HG02840 (cell line): ENCODE results near the gene GAREM1.
"Not testable (repeated sequence)": the region's sequence is repeated elsewhere in the genome, so short reads cannot be mapped to it uniquely, and the experiment has no call there.

ENCODE experiments used
- ATAC-seq: cut with Tn5 transposase; IDR thresholded peaks from one replicate; pipeline ENCODE4 v1.9.1; 2021; ENCODE audit warnings: mild to moderate bottlenecking, moderate library complexity, moderate number of reproducible peaks; ENCODE audit not compliant: unreplicated experiment, low FRiP score

The GAREM1 gene

GRCh38 chr18:32373505-32373904 lies 97.2 kb downstream of the GAREM1 start:
- no peak for ATAC-seq

GRCh38 chr18:32372381-32373061 lies 98.2 kb downstream of the GAREM1 start:
- ATAC-seq: no peak

GRCh38 chr18:32372047-32372380 lies 98.7 kb downstream of the GAREM1 start:
- no peak for ATAC-seq

- no peak for ATAC-seq
Measured at GRCh38 chr18:32371384-32371783, 99.3 kb downstream of the GAREM1 start.

- no peak for ATAC-seq
Measured at GRCh38 chr18:32368991-32369390, 101.7 kb downstream of the GAREM1 start.

GRCh38 chr18:32368170-32368569 lies 102.5 kb downstream of the GAREM1 start:
- ATAC-seq: no peak

- no peak for ATAC-seq
Measured at GRCh38 chr18:32366586-32367538, 103.8 kb downstream of the GAREM1 start.

- no peak for ATAC-seq
Measured at GRCh38 chr18:32362484-32362883, 108.2 kb downstream of the GAREM1 start.

- ATAC-seq: no peak
Measured at GRCh38 chr18:32360682-32361345, 109.9 kb downstream of the GAREM1 start.

- ATAC-seq: no peak
Measured at GRCh38 chr18:32358529-32358928, 112.2 kb downstream of the GAREM1 start.

- ATAC-seq: no peak
Measured at GRCh38 chr18:32358075-32358474, 112.6 kb downstream of the GAREM1 start.

- ATAC-seq: no peak
Measured at GRCh38 chr18:32355896-32356295, 114.8 kb downstream of the GAREM1 start.

GRCh38 chr18:32354518-32354917 lies 116.2 kb downstream of the GAREM1 start:
- ATAC-seq: no peak

GRCh38 chr18:32353257-32353656 lies 117.4 kb downstream of the GAREM1 start:
- ATAC-seq: no peak

GRCh38 chr18:32351032-32351431 lies 119.7 kb downstream of the GAREM1 start:
- ATAC-seq: no peak

- no peak for ATAC-seq
Measured at GRCh38 chr18:32349728-32350395, 120.8 kb downstream of the GAREM1 start.

GRCh38 chr18:32346671-32347070 lies 124.0 kb downstream of the GAREM1 start:
- ATAC-seq: no peak

GRCh38 chr18:32343634-32344033 lies 127.0 kb downstream of the GAREM1 start:
- ATAC-seq: no peak

GRCh38 chr18:32341112-32341511 lies 129.6 kb downstream of the GAREM1 start:
- not testable (repeated sequence) for ATAC-seq

GRCh38 chr18:32339045-32339444 lies 131.6 kb downstream of the GAREM1 start:
- no peak for ATAC-seq

GRCh38 chr18:32337821-32338220 lies 132.9 kb downstream of the GAREM1 start:
- no peak for ATAC-seq
